Natural killer cell (primary cell): Measurements from ENCODE around the gene C1QTNF9. TPM values are rescaled to one million over a fixed set of nuclear protein-coding genes. Genes with fewer than 3 reads are reported as not detected.

ENCODE experiments used
- total RNA-seq, 4 donors: library from RNA; stranded (reverse); fragments of 120-200 nt in 1 of 4; gene quantifications; one replicate each; pipeline versions ENCODE4 v1.2.3 to v1.2.4, GENCODE V29; 2013 to 2022

C1QTNF9 gene
- total RNA-seq, 3 donors from 2014 or later (not counting 1 experiment from before 2014, with no cell fraction given): 0.25 TPM; not detected in 2

Other genes with a start within 250 kb of the C1QTNF9 start
- gene SPATA13, start 148.9 kb upstream of the C1QTNF9 start, total RNA-seq: 100 to 1,000 TPM; 108 to 141 (median 141) TPM
- gene PARP4, start 203.2 kb downstream of the C1QTNF9 start, total RNA-seq: 10 to 100 TPM; 83.5 to 90.1 (median 84.0) TPM